Measurements from ENCODE around the gene USP34.
"Not testable (repeated sequence)": the region's sequence is repeated elsewhere in the genome, so short reads cannot be mapped to it uniquely, and the experiment has no call there.

The USP34 gene

DNA sequence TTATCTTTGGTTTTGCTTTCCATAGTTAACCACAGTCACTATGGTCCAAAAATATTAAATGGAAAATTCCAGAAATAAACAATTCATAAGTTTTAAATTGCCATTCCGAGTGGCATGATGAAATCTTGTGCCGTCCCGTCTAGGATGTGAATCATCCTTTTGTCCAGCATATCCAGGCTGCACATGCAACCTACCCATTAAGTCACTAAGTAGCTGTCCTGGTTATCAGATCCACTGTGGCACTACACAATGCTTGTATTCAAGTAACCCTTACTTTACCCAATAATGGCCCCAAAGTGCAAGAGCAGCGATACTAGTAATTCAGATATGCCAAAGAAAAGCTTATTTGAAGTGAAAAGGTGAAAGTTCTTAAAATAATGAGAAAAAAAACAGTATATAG lies 10.7 kb downstream of the USP34 start:
- DNase-seq, result peak; percentile 82

DNA sequence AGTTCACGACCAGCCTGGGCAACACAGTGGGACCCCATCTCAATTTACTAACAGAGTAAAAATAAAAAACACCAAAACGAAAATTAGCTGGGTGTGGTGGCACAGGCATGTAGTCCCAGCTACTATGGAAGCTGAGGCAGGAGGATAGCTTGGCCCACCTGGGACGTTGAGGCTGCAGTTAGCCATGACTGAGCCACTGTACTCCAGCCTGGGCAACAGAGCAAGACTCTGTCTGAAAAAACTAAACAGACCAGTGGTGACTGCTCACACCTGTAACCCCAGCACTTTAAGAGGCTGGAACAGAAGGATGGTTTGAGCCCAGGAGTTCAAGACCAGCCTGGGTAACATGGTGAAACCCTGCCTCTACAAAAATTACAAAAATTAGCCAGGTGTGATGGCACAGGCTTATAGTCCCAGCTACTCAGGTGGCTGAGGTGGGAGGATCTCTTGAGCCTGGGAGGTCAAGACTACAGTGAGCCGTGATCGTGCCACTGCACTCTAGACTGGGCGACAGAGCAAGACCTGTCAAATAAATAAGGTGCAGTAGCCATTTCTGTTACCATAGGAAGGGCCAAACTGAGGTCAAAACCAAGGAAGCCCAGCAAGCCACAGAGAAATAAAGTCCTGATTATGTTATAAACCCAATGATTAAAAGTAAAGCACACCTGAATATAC lies 14.0 kb downstream of the USP34 start:
- DNase-seq, result no peak

DNA sequence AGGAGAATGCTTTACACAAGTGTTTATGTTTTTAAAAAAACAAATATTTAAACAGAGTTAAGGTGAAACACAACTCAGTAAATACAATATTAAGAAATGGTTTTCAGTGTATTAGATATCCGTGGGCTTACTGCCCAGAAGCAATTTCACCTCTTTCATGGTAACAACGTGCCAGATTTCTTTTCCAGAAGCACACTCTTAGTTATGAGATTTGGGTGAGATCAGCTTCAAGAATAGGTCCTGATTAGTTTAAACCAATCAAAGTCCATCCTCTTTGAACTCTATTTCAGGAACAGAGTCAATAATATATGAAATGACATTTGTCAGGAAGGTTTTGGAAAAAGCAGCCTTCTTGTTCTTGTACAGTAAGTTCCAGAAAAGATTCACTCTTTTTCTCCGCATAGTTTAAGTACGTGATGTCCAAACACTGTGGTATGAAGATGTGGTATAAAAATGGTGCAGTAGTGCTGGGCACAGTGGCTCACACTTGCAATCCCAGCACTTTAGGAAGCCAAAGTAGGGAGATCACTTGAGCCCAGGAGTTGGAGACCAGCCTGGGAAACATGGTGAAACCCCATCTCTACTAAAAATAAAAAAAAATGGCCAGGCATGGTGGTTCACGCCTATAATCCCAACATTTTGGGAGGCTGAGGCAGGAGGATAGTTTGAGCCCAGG lies 14.7 kb downstream of the USP34 start:
- DNase-seq, result no peak

DNA sequence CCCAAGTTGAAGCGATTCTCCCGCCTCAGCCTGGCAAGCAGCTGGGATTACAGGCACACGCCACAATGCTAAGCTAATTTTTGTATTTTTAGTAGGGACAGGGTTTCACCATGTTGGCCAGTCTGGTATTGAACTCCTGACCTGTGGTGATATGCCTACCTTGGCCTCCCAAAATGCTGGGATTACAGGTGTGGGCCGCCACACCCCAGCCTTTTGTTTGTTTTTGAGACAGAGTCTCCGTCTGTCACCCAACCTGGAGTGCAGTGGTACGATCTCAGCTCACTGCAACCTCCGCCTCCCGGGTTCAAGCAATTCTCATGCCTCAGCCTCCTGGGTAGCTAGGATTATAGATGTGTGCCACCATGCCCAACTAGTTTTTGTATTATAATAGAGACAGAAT lies 15.9 kb downstream of the USP34 start:
- not testable (repeated sequence) for DNase-seq

DNA sequence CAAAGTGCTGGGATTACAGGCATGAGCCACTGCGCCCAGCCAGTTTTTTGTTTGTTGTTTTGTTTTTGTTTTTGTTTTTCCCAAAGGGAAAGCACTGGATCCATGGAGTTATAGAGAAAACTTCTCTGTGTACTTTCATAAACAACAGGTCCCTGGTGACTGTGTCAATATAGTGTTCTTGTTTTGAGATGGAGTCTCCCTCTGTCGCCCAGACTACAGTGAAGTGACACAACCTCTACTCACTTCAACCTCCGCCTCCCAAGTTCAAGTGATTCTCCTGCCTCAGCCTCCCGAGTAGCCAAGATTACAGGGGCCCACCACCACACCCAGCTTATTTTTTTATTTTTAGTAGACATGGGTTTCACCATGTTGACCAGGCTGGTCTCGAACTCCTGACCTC lies 16.5 kb downstream of the USP34 start:
- no peak for DNase-seq

DNA sequence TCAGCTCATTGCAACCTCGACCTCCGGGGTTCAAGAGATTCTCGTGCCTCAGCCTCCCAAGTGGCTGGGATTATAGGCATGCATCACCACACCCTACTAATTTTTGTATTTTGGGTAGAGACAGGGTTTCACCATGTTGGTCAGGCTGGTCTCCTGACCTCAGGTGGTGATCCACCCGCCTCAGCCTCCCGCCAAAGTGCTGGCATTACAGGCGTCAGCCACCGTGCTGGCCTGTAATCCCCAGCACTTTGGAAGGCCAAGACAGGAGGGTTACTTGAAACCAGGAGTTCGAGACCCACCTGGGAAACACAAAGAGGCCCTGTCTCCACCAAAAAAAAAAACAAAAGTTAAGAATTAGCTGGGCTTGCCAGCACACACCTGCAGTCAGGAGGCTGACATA lies 18.5 kb downstream of the USP34 start:
- no peak for DNase-seq

DNA sequence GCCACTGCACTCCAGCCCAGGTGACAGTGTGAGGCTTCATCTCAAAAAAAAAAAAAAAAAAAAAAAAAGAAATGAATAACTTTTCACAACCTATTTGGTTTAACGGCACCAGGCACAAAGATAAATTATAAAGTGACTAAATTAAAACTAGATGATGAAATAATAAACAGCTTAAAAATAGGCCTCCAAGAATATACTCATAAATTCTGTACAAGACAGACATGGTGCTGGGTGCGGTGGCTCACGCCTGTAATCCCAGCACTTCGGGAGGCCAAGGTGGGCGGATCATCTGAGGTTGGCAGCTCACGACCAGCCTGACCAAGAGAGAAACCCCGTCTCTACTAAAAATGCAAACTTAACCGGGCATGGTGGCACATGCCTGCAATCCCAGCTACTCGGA lies 19.7 kb downstream of the USP34 start:
- DNase-seq, result no peak

DNA sequence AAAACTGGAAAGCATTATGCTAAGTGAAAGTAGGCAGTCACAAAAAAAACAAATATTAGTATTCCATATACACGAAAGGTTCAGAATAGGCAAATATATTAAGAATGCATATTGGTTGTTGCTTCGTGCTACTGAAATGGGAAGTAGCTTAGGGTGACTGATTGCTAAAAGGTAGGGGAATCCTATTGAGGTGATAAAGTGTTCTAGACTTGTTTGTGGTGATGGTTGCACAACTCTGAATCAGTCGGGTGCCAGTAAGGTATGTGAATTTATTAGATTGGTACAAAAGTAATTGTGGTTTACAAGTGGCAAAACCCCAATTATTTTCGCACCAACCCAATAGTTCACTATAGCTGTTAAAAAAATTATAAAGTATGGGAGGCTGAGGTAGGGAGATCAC lies 20.7 kb downstream of the USP34 start:
- no peak for DNase-seq

DNA sequence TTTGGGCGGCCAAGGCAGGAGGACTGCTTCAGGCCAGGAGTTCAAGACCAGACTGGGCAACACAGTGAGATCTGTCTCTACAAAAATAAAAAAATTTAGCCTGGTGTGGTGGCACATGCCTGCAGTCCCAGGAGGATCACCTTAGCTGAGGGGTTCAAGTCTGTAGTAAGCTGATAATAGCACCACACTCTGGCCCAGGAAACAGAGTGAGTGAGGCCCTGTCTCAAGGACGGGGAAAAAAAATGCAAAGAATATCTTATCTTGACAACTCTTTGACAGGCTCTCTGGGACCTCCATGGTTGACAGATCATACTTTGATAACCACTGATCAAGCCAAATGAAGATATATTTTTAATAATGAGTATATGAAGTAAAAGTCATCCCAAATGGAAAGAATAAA lies 22.7 kb downstream of the USP34 start:
- DNase-seq, result no peak

DNA sequence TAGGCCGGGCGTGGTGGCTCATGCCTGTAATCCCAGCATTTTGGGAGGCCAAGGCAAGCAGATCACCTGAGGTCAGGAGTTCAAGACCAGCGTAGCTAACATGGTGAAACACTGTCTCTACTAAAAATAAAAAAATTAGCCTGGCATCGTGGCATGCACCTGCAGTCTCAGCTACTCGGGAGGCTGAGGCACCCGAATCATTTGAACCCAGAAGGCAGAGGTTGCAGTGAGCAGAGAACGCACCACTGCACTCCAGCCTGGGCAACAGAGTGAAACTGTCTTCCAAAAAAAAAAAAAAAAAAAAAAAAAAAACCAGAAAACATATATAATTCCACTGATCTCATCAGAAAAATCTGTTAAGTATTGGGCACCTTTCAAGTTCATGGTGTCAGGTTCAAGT lies 23.9 kb downstream of the USP34 start:
- not testable (repeated sequence) for DNase-seq

DNA sequence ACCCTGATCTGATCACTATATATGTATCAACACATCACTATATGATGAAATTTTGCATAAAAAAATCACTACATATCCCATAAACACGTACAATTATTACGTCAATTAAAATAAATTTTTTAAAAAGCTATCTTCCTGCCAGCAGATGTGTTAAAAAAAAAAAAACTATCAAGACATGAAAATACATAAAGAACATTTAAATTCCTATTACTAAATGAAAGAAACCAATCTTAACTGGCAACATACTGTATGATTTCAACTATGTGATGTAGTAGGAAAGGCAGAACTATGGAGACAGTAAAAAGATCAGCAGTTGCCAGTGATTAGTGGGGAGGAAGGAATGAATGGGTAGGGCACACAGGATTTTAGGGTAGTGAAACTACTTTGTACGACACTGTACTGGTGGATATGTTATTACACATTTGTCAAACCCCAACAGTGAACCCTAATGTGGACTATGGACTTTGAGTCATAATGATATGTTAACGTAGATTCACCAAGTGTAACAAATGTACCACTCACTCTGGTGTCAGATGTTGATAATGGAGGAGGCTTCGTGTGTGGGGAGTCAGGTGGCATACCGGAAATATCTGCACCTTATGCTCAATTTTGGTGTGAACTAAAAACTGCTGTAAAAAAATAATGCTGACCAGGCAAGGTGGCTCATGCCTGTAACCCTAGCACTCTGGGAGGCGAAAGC lies 27.4 kb downstream of the USP34 start:
- DNase-seq, result no peak

DNA sequence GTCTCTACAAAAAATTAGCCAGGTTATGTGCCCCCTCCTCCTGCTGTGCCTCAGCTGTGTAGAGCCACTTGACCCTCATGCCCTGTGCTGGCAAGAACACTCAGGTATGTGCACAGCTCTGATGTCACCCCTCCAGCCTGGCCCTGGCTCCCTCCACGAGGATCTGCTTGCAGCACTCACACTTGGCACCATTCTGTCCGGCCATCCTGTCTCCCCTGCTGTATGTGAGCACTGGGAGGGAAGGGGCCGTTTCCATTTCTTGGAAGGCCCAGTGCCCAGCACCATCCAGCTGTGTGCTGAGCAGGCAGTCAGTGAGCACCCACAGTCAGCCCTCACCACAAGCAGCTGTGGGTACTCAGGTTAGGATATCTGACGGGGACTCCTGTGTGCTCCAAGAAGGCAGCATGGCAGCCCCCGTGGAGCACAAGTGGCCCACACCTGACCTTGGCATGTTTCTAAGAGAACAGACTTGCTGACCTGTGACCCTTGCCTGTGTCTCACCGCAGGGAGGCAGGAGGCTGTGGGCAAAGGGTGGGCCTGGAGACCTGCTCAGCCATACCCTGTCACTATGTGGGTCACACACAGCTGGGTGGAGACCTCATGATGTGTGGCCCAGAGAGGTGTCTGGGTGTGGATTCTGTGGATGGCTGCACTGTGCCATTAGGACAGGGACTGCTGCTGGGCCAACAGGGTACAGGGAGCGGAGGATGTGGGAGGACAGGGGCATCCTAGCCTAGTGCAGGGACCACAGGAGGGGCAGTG lies 31.5 kb downstream of the USP34 start:
- no peak for DNase-seq

DNA sequence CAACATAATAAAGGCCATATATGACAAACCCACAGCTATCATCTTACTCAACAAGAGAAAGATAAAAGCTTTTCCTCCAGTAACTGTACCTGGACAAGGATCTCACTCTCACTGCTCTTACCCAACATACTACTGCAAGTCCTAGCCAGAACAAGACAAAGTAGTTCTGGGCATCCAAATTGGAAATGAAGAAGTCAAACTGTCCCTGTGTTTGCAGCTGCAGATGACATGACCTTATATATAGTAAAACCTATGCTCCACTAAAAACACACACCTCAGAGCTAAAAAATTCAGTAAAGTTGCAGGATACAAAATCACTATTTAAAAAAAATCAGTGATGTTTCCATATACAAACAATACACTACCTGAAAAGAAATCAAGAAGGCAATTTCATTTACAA lies 32.2 kb downstream of the USP34 start:
- DNase-seq, result no peak

DNA sequence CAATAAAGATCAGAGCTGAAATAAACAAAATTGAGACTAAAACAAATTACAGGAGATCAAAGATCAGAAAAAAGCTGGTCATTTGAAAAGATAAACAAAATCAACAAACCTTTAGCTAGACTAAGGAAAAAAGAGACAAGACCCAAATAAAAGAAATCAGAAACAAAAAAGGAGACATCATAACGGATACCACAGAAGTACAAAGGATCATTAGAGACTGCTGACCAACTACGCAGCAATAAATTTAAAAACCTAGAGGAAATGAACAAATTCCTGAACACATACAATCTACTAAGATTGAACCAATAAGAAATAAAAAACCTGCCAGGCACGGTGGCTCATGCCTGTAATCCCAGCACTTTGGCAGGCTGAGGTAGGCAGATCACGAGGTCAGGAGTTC lies 33.7 kb downstream of the USP34 start:
- no peak for DNase-seq

DNA sequence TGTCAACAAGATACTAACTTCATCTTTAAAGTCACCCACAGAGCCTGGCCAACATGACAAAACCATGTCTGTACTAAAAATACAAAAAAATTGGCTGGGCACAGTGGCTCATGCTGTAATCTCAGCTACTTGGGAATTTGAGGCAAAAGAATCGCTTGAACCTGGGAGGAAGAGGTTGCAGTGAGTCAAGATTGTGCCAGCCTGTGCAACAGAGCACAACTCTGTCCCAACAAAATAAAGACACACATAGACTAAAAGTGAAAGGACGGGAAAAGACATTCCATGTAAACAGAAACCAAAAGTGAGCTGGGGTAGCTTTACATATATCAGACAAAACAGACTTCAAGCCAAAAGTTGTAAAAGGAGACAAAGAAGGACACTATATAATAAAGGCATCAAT lies 34.8 kb downstream of the USP34 start:
- no peak for DNase-seq

DNA sequence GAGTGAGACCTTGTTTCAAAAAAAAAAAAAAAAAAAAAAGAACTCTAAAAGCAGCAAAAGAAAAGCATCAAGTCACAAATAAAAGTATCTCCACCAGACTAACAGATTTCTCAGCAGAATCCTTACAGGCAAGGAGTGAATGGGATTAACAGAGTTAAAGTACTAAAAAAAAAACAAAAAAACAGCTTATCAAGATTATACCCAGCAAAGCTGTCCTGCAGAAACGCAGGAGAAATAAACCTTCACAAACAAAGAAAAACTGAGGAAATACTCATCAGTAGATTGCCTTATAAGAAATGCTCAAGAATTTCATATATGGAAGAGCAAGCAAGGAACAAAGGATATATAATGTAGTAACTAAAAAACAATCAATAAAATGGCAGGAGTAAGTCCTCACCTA lies 35.6 kb downstream of the USP34 start:
- DNase-seq, result no peak

DNA sequence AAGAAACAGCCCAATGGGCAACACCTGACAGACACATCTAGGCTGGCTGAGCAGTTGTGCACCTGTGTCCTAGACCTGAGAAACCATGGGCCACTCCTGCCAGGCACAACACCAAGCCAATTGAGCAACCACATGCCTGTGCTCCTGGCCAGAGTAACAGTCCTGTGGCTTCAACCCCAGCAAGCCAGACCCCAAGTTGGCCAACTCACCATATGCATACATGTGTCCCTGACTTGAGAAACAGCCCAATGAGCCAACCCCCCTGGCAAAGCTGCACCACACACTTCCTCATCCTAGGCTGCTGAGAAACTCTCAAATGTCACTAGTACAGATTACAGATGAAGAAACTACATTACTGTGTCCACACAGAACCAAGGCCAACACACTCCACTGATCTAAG lies 36.6 kb downstream of the USP34 start:
- DNase-seq, result no peak

DNA sequence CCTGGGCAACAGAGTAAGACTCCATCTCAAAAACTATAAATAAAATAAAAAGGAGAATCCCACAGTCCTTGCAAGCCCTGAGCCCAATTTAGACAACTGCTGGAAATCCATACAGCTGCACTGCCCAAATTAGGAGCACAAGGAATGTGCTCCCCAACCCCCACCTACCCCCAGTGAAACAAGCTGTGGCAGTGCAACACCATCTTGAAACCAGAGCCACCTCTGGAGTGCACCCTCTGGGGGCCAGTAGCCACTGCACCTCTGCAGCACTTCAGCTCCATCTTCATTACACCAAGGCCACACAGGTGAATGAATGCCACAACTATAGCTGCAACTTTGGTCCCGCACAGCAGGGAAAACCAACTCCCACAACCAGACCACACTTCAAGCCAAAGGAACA lies 37.3 kb downstream of the USP34 start:
- DNase-seq, result no peak

DNA sequence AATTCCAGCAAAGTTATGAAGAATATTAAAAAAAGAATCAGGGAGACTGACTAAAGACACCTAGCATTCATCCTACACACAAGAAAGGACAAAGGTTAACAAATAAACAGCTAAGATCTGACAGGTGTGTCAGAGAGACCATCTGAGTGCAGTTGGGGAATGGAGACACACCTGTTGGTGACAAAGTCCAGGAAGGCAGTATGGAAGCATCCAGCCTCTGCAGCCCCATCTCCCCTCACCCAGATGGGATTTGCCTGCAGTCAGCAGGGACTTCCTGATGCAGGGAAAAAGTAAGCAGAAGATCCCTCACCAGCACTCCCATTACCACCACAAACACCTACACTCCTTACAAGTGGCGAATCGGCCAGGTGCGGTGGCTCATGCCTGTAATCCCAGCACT lies 37.9 kb downstream of the USP34 start:
- DNase-seq, result no peak

DNA sequence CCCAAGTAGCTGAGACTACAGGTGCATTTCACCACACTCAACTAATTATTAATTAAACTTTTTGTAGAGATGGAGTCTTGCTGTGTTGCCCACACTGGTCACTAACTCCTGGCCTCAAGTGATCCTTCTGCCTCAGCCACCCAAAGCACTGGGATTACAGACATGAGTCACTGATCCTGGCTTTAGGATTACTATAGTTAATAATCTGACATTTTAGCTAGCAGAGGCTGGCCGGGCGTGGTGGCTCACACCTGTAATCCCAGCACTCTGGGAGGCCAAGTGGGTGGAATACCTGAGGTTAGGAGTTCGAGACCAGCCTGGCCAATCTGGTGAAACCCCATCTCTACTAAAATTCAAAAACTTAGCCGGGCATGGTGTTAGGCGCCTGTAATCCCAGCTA lies 39.5 kb downstream of the USP34 start:
- no peak for DNase-seq

DNA sequence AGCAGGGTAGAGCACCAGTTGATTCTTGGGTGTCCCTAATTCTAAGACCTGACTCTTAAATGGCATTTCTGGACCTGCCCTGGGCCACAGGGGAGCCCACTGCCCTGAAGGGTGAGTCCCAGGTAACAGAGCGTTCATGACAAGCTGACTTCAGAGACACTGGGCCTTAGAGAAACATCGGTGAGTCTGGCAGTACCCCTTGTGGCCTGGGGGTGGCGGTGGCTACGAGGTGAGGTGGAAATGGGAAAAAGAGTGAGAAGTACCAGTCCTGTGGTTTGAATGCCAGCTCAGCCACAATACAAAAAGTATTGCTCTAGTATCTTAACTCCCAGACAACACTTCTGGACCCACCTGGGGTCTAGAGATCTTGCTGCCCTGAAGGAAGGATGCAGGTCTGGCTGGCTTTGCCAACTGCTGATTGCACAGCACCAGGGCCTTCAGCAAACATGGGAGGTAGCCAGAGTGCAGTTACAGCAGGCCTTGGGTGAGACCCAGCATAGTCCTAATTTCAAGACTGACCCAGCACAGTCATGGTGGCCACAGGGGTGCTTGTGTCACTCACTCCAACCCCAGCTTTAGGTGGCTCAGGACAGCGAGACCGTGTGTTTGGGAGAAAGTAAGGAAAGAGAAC lies 44.5 kb downstream of the USP34 start:
- DNase-seq, result peak; percentile 16

DNA sequence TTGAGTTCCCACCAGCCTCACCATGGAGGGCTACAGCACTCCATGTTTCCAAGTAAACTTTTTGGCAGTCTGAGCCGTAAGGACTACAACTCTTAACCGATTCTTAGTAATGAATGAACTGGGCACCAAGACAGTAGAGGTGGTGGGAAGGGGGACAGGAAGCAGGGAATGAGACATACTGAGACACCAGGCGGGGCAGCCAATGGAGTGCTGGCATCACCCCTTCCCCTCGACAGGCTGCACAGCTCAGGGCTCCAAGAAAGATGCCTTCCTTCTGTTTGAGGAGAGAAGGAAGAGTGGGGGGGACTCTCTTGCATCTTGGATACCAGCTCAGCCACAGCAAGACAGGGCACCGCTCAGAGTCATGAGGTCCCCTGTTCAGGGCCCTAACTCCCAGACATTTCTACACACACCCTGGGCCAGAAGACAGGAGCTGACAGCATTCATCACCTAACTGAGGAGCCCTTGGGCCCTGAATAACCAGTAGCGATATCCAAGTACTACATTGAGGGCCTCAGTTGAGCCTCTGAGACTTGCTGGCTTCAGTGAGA lies 45.2 kb downstream of the USP34 start:
- DNase-seq, result no peak

DNA sequence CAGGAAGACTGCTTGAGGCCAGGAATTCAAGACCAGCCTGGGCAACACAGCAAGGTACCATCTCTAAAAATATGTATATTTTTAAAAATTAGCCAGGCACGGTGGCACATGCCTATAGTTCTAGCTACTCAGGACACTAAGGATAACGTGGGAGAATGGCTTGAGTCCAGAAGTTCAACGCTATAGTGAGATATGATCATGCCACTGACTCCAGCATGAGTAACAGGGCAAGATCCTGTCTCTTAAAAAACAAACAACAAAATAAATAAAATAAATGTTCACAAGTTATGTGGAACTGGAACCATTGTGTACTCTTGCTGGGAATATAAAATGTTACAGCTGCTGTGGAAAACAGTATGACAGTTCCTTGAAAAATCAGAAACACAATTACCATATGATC lies 47.2 kb downstream of the USP34 start:
- DNase-seq, result peak; percentile 36
